Right lobe of liver (tissue), 6 donors: Measurements from ENCODE around the gene LYST. TPM values are rescaled to one million over a fixed set of nuclear protein-coding genes. Genes with fewer than 3 reads are reported as not detected.
A peak's percentile ranks its signal among the peaks of the same experiment; 100 is the strongest.

Source experiments
- ATAC-seq, 4 donors: fragments of 200-7000 bp; cut with Tn5 transposase; one replicate each; pipeline ENCODE4 v1.9.1; 2020; ENCODE audit warnings: mild to moderate bottlenecking in 4 of 4, moderate library complexity in 4 of 4
- DNase-seq, 3 donors: peaks; one replicate each; pipeline ENCODE4 v3.0.0-alpha.2; 2020
- H3K27ac ChIP-seq, 3 donors: fragments of 200-600 bp; one replicate each; pipeline ENCODE4 v1.8.0; 2022
- H3K27me3 ChIP-seq, 2 donors: fragments of 200-600 bp; one replicate each; pipeline ENCODE4 v1.8.0; 2022
- H3K36me3 ChIP-seq, 4 donors: fragments of 200-600 bp; sonication (generic) in 1 of 4; one replicate each; pipeline versions ENCODE4 v1.5.1 to v1.8.0; 2017 to 2022; ENCODE audit warnings: control low read depth in 1 of 4
- H3K4me1 ChIP-seq, 4 donors: fragments of 200-600 bp; sonication (generic) in 1 of 4; one replicate each; pipeline versions ENCODE4 v1.5.1 to v1.8.0; 2017 to 2022; ENCODE audit warnings: control low read depth in 1 of 4
- H3K4me3 ChIP-seq, 3 donors: fragments of 200-600 bp; one replicate each; pipeline ENCODE4 v1.8.0; 2022
- H3K9me3 ChIP-seq, 4 donors: fragments of 200-600 bp; sonication (generic) in 1 of 4; one replicate each; pipeline versions ENCODE4 v1.5.1 to v1.8.0; 2017 to 2022; ENCODE audit warnings: control low read depth in 1 of 4
- CTCF ChIP-seq, 4 donors: fragments of 200-600 bp in 3 of 4; fragments of 450-650 bp in 1 of 4; IDR thresholded peaks; one replicate each; pipeline versions ENCODE4 v1.5.1 to v1.8.0; 2016 to 2022; ENCODE audit warnings: antibody characterized with exemption in 4 of 4, mild to moderate bottlenecking in 2 of 4
- POLR2A ChIP-seq: fragments of 450-650 bp; IDR thresholded peaks from one replicate; pipeline ENCODE4 v1.6.1; 2017; ENCODE audit warnings: antibody characterized with exemption, mild to moderate bottlenecking
- WGBS: methylation state at CpG from one replicate; pipeline ENCODE4 v1.1.6; 2018; ENCODE audit warnings: low coverage, low lambda C conversion rate; ENCODE audit not compliant: insufficient coverage; ENCODE audit errors: missing lambda C conversion rate; 5-methylcytosine and 5-hydroxymethylcytosine counted together
- intact Hi-C, 2 donors: fragments of 100-400 bp; cut with DNase I; formaldehyde crosslinking; loops; one replicate each; pipeline versions ENCODE4 v1.11.2 to v1.14.1; 2022
- total RNA-seq, 6 experiments: library from RNA; depleted of rRNA in 2 of 6; stranded (reverse); fragments of >200 nt in 2 of 6; fragmentation: NEBNext Ultra II Directional in 3 of 6; extraction: Animal tissue kit (Norgen Biotek cat#: 25700) in 3 of 6; gene quantifications; one replicate each; pipeline versions ENCODE4 v1.1.0 to v1.2.4, GENCODE V29; 2016 to 2023
- donor health status: DM: no; HTN: yes; CAD: no.
- donor health status: DM: no; HTN: no; CAD: no.
- donor health status: DM: no; HTN: no; CAD: no.
- donor health status: DM: no; HTN: yes; CAD: no.
- donor health status: DM: no; HTN: yes; CAD: no.

LYST gene
- total RNA-seq, 6 experiments from 2014 or later: 9.0 to 16.6 (median 12.5) TPM

DNA sequence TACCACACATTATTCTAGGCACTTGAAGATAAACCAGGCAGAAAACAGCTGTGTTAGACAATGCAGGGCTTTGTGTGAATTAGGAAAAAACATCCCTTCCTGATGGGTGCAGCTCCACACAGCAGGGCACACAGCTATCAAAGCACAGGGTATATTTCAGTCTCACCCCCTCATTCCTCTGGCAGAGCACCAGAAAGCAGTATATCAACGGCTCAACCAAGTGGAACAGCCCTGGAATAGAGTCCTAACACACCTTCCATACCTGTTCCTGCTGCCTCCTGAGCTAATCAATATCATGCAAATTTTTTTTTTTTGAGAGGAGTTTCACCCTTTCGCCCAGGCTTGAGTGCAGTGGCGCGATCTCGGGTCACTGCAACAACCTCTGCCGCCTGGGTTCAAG lies 32.1 kb downstream of the LYST start:
- 23% methylated on average over 5 of the region's 6 CpGs for WGBS

DNA sequence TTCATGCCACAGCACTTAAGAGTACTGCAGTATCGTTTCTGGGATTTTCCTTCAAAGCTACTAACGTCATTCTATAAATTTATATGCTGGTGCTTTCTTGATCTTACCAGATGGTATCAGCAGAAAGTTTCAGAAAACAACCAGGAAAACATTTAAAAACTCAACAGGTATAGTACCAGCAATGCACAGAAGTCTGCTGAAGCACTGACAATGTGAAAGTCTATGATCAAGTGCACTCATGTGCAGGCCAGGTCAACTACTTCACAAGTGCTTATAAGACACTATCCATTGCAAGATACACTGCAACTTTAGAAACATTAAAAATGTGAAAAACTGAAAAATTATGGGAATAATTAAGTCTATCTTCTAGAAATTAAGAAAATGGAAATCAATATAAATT lies 34.7 kb downstream of the LYST start:
- no peak for ATAC-seq
- H3K4me1 ChIP-seq: peaks cover 0 to 3% (median 0%) of the 10 kb centered on the region in 4 donors
- TF ChIP-seq POLR2A (no peak), CTCF (IDR thresholded peaks at IDR 0.05) (no peak)
- peaks cover 0 to 5% (median 0%) of the 10 kb centered on the region in 4 donors for H3K36me3 ChIP-seq
- no peak overlapping the region for H3K4me3 ChIP-seq
- intact Hi-C loops: no loop called here
- H3K27ac ChIP-seq: no peak overlapping the region
- no peaks in the 10 kb centered on the region for H3K27me3 ChIP-seq
- no peak for DNase-seq
- WGBS: 86% methylated on average over 2 of the region's 2 CpGs
- no peaks in the 10 kb centered on the region for H3K9me3 ChIP-seq

More for the DNA sequence above, 32.1 kb downstream of the LYST start:
- H3K4me3 ChIP-seq: peak overlapping the region; percentile 3 to 43 (median 39)
- peak overlapping the region; percentile 13 to 69 (median 47) for H3K27ac ChIP-seq
- peak; percentile 79 to 84 (median 80) for ATAC-seq
- H3K36me3 ChIP-seq: peaks cover 0 to 5% (median 0%) of the 10 kb centered on the region in 4 donors
- intact Hi-C loops: no loop called here
- TF ChIP-seq CTCF (IDR thresholded peaks at IDR 0.05) (no peak), POLR2A (no peak)
- no peak for DNase-seq
- no peaks in the 10 kb centered on the region for H3K9me3 ChIP-seq
- no peaks in the 10 kb centered on the region for H3K27me3 ChIP-seq
- peaks cover 0 to 3% (median 0%) of the 10 kb centered on the region in 4 donors for H3K4me1 ChIP-seq

GRCh38 chr1:235831148-235831547 lies 35.6 kb downstream of the LYST start:
- 56% methylated on average over 4 of the region's 5 CpGs for WGBS
- intact Hi-C loops: no loop called here

GRCh38 chr1:235826102-235826854 lies 40.4 kb downstream of the LYST start:
- Histone ChIP-seq H3K27me3 (no peaks in the 10 kb centered on the region), H3K36me3 (peaks cover 0 to 5% (median 0%) of the 10 kb centered on the region in 4 donors), H3K27ac (peak overlapping the region in 2 of 3 donors; percentile 54 to 76), H3K9me3 (no peaks in the 10 kb centered on the region), H3K4me3 (no peak overlapping the region), H3K4me1 (peaks cover 0 to 10% (median 2%) of the 10 kb centered on the region in 4 donors)
- ATAC-seq: peak; percentile 89 to 91 (median 90)
- no peak for TF ChIP-seq CTCF (IDR thresholded peaks at IDR 0.05)
- no peak for TF ChIP-seq POLR2A
- DNase-seq: peak in 1 of 3 donors; percentile 27
- WGBS: 41% methylated on average over 2 of the region's 2 CpGs
- intact Hi-C loops: no loop called here

More at GRCh38 chr1:235831148-235831547, 35.6 kb downstream of the LYST start:
- DNase-seq: no peak
- H3K4me3 ChIP-seq: no peak overlapping the region
- TF ChIP-seq CTCF (IDR thresholded peaks at IDR 0.05): no peak
- no peak overlapping the region for H3K27ac ChIP-seq
- peaks cover 0 to 5% (median 0%) of the 10 kb centered on the region in 4 donors for H3K36me3 ChIP-seq
- peak in 2 of 4 donors; percentile 20 to 39 for ATAC-seq
- peaks cover 0 to 3% (median 0%) of the 10 kb centered on the region in 4 donors for H3K4me1 ChIP-seq
- no peaks in the 10 kb centered on the region for H3K9me3 ChIP-seq
- no peaks in the 10 kb centered on the region for H3K27me3 ChIP-seq
